HCT116 (cell line): ENCODE measurements around the gene IGF2R.
A peak's percentile ranks its signal among the peaks of the same experiment; 100 is the strongest.

Experiments used
- CEBPB ChIP-seq: IDR thresholded peaks from 2 replicates; pipeline ENCODE4 v1.6.1; 2012; ENCODE audit warnings: low read depth
- CTCF ChIP-seq, 3 experiments: fragments of 200-600 bp in 1 of 3; sonication (generic) in 1 of 3; IDR thresholded peaks in 2 of 3; conservative IDR thresholded peaks in 1 of 3; 2 replicates each; pipeline ENCODE4 v1.5.1; 2012 to 2017; ENCODE audit warnings: low read depth in 2 of 3, low read length in 2 of 3, antibody characterized with exemption in 1 of 3, borderline replicate concordance in 1 of 3, control low read depth in 1 of 3, mild to moderate bottlenecking in 1 of 3, mixed read lengths in 1 of 3, mixed run types in 1 of 3, moderate library complexity in 1 of 3; ENCODE audit not compliant: insufficient read depth in 1 of 3
- ELF1 ChIP-seq: IDR thresholded peaks from 2 replicates; pipeline ENCODE4 v1.6.1; 2012; ENCODE audit warnings: low read depth, borderline replicate concordance
- EZH2 ChIP-seq: fragments of 200-600 bp; sonication (generic); IDR thresholded peaks from 2 replicates; pipeline ENCODE4 v1.6.1; 2017; ENCODE audit warnings: antibody characterized with exemption, mixed run types
- EZH2phosphoT487 ChIP-seq: fragments of 200-600 bp; IDR thresholded peaks from 2 replicates; pipeline ENCODE4 v1.6.1; 2018; ENCODE audit warnings: antibody characterized with exemption, borderline replicate concordance
- MAX ChIP-seq: IDR thresholded peaks from 2 replicates; pipeline ENCODE4 v1.6.1; 2012
- POLR2A ChIP-seq: IDR thresholded peaks from 2 replicates; pipeline ENCODE4 v1.7.0; 2011; ENCODE audit warnings: borderline replicate concordance; ENCODE audit not compliant: insufficient read depth, insufficient read length; ENCODE audit errors: extremely low read depth
- REST ChIP-seq: IDR thresholded peaks from 2 replicates; pipeline ENCODE4 v1.6.1; 2012; ENCODE audit warnings: low read depth
- SIN3A ChIP-seq: IDR thresholded peaks from 2 replicates; pipeline ENCODE4 v1.6.1; 2012; ENCODE audit warnings: low read depth
- TCF7L2 ChIP-seq: IDR thresholded peaks from 2 replicates; pipeline ENCODE4 v1.7.0; 2011; ENCODE audit warnings: borderline replicate concordance, inconsistent platforms; ENCODE audit not compliant: insufficient read depth, insufficient read length; ENCODE audit errors: extremely low read depth
- YY1 ChIP-seq: IDR thresholded peaks from 2 replicates; pipeline ENCODE4 v1.6.1; 2011; ENCODE audit warnings: low read length, low read depth, moderate library complexity, mild to moderate bottlenecking; ENCODE audit not compliant: insufficient replicate concordance; ENCODE audit errors: extremely low read depth
- ZFX ChIP-seq: fragments of 450-650 bp; IDR thresholded peaks from 2 replicates; pipeline ENCODE4 v1.6.1; 2017

GRCh38 chr6:160071805-160072690, 103.2 kb downstream of the IGF2R start:
- TF ChIP-seq POLR2A (no peak), CEBPB (no peak), REST (no peak), CTCF (IDR thresholded peaks at IDR 0.05 in 2 of 3, conservative IDR thresholded peaks at IDR 0.05 in 1 of 3; ENCODE audit: borderline replicate concordance in 1 of 3, insufficient read depth in 1 of 3, low read depth in 2 of 3, low read length in 2 of 3) (peak in 2 of 3 experiments; percentile 26 to 32; a peak in 3 of 6 replicates), ZFX (no peak), EZH2phosphoT487 (no peak), ELF1 (no peak), TCF7L2 (no peak), EZH2 (no peak), SIN3A (no peak), MAX (no peak), YY1 (no peak)
